Muscle layer of duodenum (tissue), 2 donors: ENCODE measurements around the gene OTUD5.

ENCODE experiments used
- H3K27ac ChIP-seq: one replicate; pipeline ENCODE4 v1.7.0; 2013; ENCODE audit warnings: mild to moderate bottlenecking, low read length
- H3K27me3 ChIP-seq: one replicate; pipeline ENCODE4 v1.7.0; 2013; ENCODE audit warnings: low read depth, mild to moderate bottlenecking, control low read depth, low read length
- H3K36me3 ChIP-seq, 2 donors: one replicate each; pipeline ENCODE4 v1.7.0; 2013; ENCODE audit warnings: low read length in 2 of 2, control low read depth in 1 of 2, mild to moderate bottlenecking in 1 of 2; ENCODE audit not compliant: insufficient read depth in 2 of 2, control insufficient read depth in 1 of 2
- H3K4me1 ChIP-seq, 2 donors: one replicate each; pipeline ENCODE4 v1.7.0; 2013; ENCODE audit warnings: low read length in 2 of 2, mild to moderate bottlenecking in 2 of 2, control low read depth in 1 of 2, moderate library complexity in 1 of 2; ENCODE audit not compliant: insufficient read depth in 2 of 2, control insufficient read depth in 1 of 2
- H3K4me3 ChIP-seq, 2 donors: one replicate each; pipeline ENCODE4 v1.7.0; 2013; ENCODE audit warnings: low read length in 2 of 2, low read depth in 1 of 2, mild to moderate bottlenecking in 1 of 2
- H3K9me3 ChIP-seq, 2 donors: one replicate each; pipeline ENCODE4 v1.7.0; 2013; ENCODE audit warnings: low read length in 2 of 2, control low read depth in 1 of 2, mild to moderate bottlenecking in 1 of 2; ENCODE audit not compliant: control insufficient read depth in 1 of 2
- donor health status: healthy.

Gene OTUD5

DNA sequence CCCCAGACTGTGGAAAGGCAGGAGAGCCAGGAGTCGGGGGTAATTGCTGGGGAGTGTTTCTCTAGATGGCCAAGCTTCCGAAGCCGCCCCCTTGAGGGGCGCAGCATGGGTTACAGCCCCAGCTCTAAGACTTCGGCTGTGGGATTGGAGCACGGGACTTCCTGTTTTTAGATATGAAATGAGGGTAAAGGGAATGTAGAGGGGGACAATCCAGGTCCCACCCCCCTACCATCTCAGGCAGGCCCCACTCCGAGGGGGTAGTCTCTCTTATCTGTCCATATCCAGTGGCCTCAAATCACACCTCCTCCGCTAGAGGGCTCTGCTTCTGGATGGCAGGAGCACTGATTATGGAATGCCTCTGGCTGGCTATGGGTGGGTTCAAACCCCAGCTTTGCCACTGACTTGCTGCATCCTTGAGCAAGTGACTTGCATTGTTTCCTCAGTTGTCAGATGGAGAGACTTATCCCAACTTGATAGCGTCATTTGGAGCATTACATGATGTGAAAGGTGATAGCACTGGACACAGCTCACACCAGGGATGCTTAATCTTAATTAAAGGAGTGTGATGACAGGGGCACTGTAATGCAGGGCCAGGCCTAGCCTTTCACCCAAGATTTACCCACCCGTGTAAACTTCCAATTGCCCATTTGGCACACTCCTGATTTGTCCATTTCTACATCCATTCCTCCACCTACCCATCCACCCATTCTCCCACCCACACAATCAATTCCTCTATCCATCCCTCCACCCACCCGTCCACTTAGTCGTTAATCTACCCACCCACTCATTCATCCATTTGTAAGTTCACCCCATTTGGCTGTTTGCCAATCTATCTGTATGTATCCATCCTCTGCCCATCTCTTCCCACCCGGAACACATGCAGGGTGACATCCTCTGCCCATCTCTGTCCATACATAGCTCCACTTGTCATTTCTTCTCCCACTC, 15.1 kb upstream of the OTUD5 start:
- H3K9me3 ChIP-seq: no peaks in the 10 kb centered on the region
- no peak overlapping the region for H3K27ac ChIP-seq
- H3K4me3 ChIP-seq: peak overlapping the region; percentile 46 to 59

GRCh38 chrX:48971249-48972219, 14.1 kb upstream of the OTUD5 start, which contains the start of gene KCND1:
Gene KCND1 (minus strand): TSS chrX:48971844. CDS start chrX:48970271, 1,573 bp downstream.
- peaks cover 0 to 5% of the 10 kb centered on the region in 2 donors for H3K4me1 ChIP-seq
- no peaks in the 10 kb centered on the region for H3K9me3 ChIP-seq
- H3K36me3 ChIP-seq: peaks cover 7 to 9% of the 10 kb centered on the region in 2 donors
- H3K27ac ChIP-seq: no peak within 1 kb of the TSS
- no peaks in the 10 kb centered on the region for H3K27me3 ChIP-seq
- peak within 1 kb of the TSS; percentile 46 to 59 for H3K4me3 ChIP-seq

More for the DNA sequence above, 15.1 kb upstream of the OTUD5 start:
- peaks cover 0 to 5% of the 10 kb centered on the region in 2 donors for H3K4me1 ChIP-seq
- H3K27me3 ChIP-seq: no peaks in the 10 kb centered on the region
- H3K36me3 ChIP-seq: peaks cover 7 to 9% of the 10 kb centered on the region in 2 donors

DNA sequence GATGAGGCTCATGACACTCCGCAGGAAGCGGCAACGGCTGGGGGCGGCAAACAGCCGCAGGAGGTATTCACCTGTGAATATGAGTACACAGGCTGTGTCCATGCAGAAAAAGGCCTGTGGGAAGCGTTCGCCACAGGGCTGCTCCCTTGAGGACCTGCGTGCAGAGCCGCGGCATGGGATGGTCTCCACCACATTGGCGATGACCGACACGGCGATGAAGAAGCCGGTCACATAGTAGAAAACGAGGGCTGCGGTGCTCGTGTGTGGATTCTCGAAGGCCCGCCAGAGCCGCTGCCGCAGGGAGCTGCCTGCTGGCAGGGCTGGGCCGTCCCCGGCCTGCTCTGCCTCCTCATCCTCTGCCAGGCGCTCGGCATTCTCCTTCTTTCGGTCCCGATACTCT, 12.1 kb upstream of the OTUD5 start:
- Histone ChIP-seq H3K9me3 (no peaks in the 10 kb centered on the region), H3K36me3 (peaks cover 0 to 4% of the 10 kb centered on the region in 2 donors), H3K4me3 (no peak overlapping the region), H3K4me1 (peaks cover 0 to 5% of the 10 kb centered on the region in 2 donors), H3K27ac (no peak overlapping the region), H3K27me3 (no peaks in the 10 kb centered on the region)

- Histone ChIP-seq H3K4me3 (no peak overlapping the region), H3K9me3 (no peaks in the 10 kb centered on the region)
Observed at GRCh38 chrX:48968377-48968776, 11.0 kb upstream of the OTUD5 start.

GRCh38 chrX:48966796-48967579, 9.6 kb upstream of the OTUD5 start:
- H3K27me3 ChIP-seq: no peaks in the 10 kb centered on the region
- H3K27ac ChIP-seq: no peak overlapping the region
- no peaks in the 10 kb centered on the region for H3K36me3 ChIP-seq
- H3K4me1 ChIP-seq: peaks cover 0 to 5% of the 10 kb centered on the region in 2 donors
- no peaks in the 10 kb centered on the region for H3K9me3 ChIP-seq
- H3K4me3 ChIP-seq: no peak overlapping the region

More at GRCh38 chrX:48968377-48968776, 11.0 kb upstream of the OTUD5 start:
- H3K27me3 ChIP-seq: no peaks in the 10 kb centered on the region
- H3K36me3 ChIP-seq: no peaks in the 10 kb centered on the region
- no peak overlapping the region for H3K27ac ChIP-seq
- peaks cover 0 to 5% of the 10 kb centered on the region in 2 donors for H3K4me1 ChIP-seq

GRCh38 chrX:48965959-48966358, 8.6 kb upstream of the OTUD5 start:
- Histone ChIP-seq H3K36me3 (no peaks in the 10 kb centered on the region), H3K27me3 (no peaks in the 10 kb centered on the region), H3K27ac (no peak overlapping the region), H3K9me3 (no peaks in the 10 kb centered on the region), H3K4me3 (no peak overlapping the region), H3K4me1 (no peaks in the 10 kb centered on the region)

GRCh38 chrX:48961585-48962091, 4.2 kb upstream of the OTUD5 start:
- Histone ChIP-seq H3K36me3 (peaks cover 0 to 4% of the 10 kb centered on the region in 2 donors), H3K27ac (no peak overlapping the region), H3K4me3 (no peak overlapping the region)

DNA sequence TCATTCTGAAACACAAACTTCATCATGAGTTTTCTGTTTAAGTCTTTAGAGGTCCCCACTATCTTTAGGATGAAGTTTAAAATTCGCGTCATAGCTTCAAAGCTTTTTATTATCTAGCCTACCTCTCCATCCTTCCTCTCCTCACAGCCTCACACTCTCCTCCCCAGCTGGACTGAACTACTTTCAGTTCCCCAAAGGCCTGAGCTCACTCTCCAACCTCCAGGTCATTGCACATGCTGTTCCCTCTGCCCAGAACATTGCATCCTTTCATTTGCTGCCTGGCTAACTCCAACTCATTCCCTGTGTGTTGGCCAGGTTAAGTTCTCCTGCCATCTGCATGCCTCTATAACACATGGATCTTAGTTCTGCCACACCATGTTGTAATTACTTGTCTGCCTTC, 2.9 kb upstream of the OTUD5 start:
- no peak overlapping the region for H3K27ac ChIP-seq
- H3K4me1 ChIP-seq: peaks cover 0 to 17% of the 10 kb centered on the region in 2 donors
- H3K4me3 ChIP-seq: no peak overlapping the region
- no peaks in the 10 kb centered on the region for H3K27me3 ChIP-seq
- no peaks in the 10 kb centered on the region for H3K9me3 ChIP-seq
- H3K36me3 ChIP-seq: peaks cover 4 to 6% of the 10 kb centered on the region in 2 donors

More at GRCh38 chrX:48961585-48962091, 4.2 kb upstream of the OTUD5 start:
- no peaks in the 10 kb centered on the region for H3K27me3 ChIP-seq
- no peaks in the 10 kb centered on the region for H3K9me3 ChIP-seq
- peaks cover 0 to 4% of the 10 kb centered on the region in 2 donors for H3K4me1 ChIP-seq

DNA sequence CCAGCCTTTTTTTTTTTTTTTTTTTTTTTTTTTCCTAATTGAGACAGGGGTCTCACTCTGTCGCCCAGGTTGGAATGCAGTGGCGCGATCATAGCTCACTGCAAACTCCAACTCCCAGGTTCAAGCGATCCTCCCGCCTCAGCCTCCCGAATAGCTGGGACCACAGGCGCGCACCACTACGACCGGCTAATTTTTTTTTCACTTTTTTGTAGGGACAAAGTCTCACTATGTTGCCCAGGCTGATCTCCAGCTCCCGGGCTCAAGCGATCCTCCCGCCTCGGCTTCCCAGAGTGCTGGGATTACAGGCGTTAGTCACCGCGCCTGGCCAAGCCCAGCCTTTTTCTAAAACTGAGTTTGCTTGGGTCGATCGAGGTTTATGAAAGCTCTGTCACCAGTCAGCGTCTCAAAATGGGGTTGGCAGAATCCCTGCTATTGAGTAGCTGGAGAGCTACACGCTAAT, 1.3 kb upstream of the OTUD5 start:
- no peaks in the 10 kb centered on the region for H3K9me3 ChIP-seq
- H3K4me3 ChIP-seq: peak overlapping the region; percentile 42 to 53
- H3K36me3 ChIP-seq: peaks cover 4 to 9% of the 10 kb centered on the region in 2 donors
- H3K4me1 ChIP-seq: peaks cover 0 to 33% of the 10 kb centered on the region in 2 donors
- H3K27me3 ChIP-seq: no peaks in the 10 kb centered on the region
- H3K27ac ChIP-seq: peak overlapping the region; percentile 91
